Kidney (tissue), 14 donors: Measurements from ENCODE around the gene FCHSD1. TPM values are rescaled to one million over a fixed set of nuclear protein-coding genes. Genes with fewer than 3 reads are reported as not detected.

Experiments
- DNase-seq, 5 donors: peaks; one replicate each; pipeline ENCODE4 v3.0.0-alpha.2; 2013 to 2020
- FAIRE-seq: peaks from 2 replicates; lab custom pipeline; 2012; peaks lifted over from hg19 to GRCh38; lab: Jason Lieb, UNC
- H3K27ac ChIP-seq, 2 donors: one replicate each; pipeline ENCODE4 v1.7.0; 2013; ENCODE audit warnings: low read depth in 2 of 2, low read length in 2 of 2, inconsistent platforms in 1 of 2
- H3K27me3 ChIP-seq: one replicate; pipeline ENCODE4 v1.7.1; 2013; ENCODE audit warnings: low read length, inconsistent platforms; ENCODE audit not compliant: control insufficient read depth, insufficient read depth
- H3K36me3 ChIP-seq, 3 donors: one replicate each; pipeline versions ENCODE4 v1.7.0 to v1.7.1; 2013; ENCODE audit warnings: low read length in 3 of 3, control low read depth in 1 of 3, inconsistent platforms in 1 of 3; ENCODE audit not compliant: insufficient read depth in 3 of 3, control insufficient read depth in 2 of 3
- H3K4me1 ChIP-seq, 3 donors: one replicate each; pipeline versions ENCODE4 v1.7.0 to v1.7.1; 2013; ENCODE audit warnings: low read length in 3 of 3, inconsistent platforms in 1 of 3, low read depth in 1 of 3; ENCODE audit not compliant: control insufficient read depth in 2 of 3, insufficient read depth in 2 of 3
- H3K4me3 ChIP-seq, 3 donors: one replicate each; pipeline versions ENCODE4 v1.7.0 to v1.8.1; 2013; ENCODE audit warnings: low read length in 3 of 3, control low read depth in 1 of 3, inconsistent platforms in 1 of 3
- H3K9ac ChIP-seq, 3 donors: one replicate each; pipeline versions ENCODE4 v1.7.0 to v1.7.1; 2013; ENCODE audit warnings: low read length in 3 of 3, control low read depth in 1 of 3, inconsistent platforms in 1 of 3
- H3K9me3 ChIP-seq, 3 donors: one replicate each; pipeline versions ENCODE4 v1.7.0 to v1.7.1; 2013; ENCODE audit warnings: low read length in 3 of 3, control low read depth in 1 of 3, inconsistent platforms in 1 of 3; ENCODE audit not compliant: control insufficient read depth in 2 of 3, insufficient read depth in 1 of 3
- intact Hi-C: fragments of 100-400 bp; cut with DNase I; formaldehyde crosslinking; loops from one replicate; pipeline ENCODE4 v1.11.1; 2022
- polyA plus RNA-seq: library from polyadenylated mRNA; stranded (reverse); fragments of 350-450 nt; fragmentation: Illumina TruSeq; extraction: RNeasy Lipid Tissue Mini Kit (QIAGEN cat#74804); gene quantifications from one replicate; pipeline ENCODE4 v1.2.3, GENCODE V29; 2014; ENCODE audit warnings: low read depth, low replicate concordance; ENCODE audit not compliant: insufficient read depth
- total RNA-seq: library from RNA; stranded (reverse); fragmentation: NEBNext Ultra II Directional; extraction: Animal tissue kit (Norgen Biotek cat#: 25700); gene quantifications from one replicate; pipeline ENCODE4 v1.2.1, GENCODE V29; 2021
- TF ChIP-seq, protein P1 (sequence below): IDR thresholded peaks from 3 replicates; pipeline ENCODE4 v1.5.1; 2012; ENCODE audit warnings: mild to moderate bottlenecking, moderate library complexity, borderline replicate concordance; ENCODE audit not compliant: insufficient read depth; ENCODE audit errors: extremely low read depth
- donor health status: control.
- donor health status: control.
- donor health status: control.
- donor health status: control.
- donor health status: control.
- donor health status: DM: yes; HTN: yes; CAD: no.
- donor health status: Normal renal cell carcinoma (clear cell type).

The FCHSD1 gene
- total and polyA plus RNA-seq, 2 donors from 2014 or later: 6.4 to 20.3 TPM

DNA sequence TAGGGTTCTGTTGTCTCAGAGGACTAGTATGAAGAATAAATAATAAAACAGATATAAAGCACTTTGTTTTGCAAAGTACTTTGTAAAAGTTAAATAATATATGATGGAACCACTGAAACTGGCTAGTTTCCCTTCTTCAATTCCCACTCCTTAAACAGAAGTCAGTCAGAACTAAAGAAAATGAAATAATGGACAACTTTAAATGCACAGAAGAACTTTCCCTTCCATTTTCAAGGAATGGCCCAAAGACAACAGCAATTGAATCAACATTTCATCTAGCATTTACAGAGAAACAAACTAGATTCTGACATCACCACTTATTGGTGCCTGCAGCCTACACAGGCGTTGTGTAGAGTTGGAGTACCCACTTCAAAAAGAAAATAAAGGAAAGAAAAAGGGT, 48.6 kb downstream of the FCHSD1 start:
- Histone ChIP-seq H3K36me3 (no peaks in the 10 kb centered on the region), H3K4me1 (peaks cover 0 to 22% (median 6%) of the 10 kb centered on the region in 3 donors), H3K27ac (no peak overlapping the region), H3K4me3 (no peak overlapping the region), H3K27me3 (no peaks in the 10 kb centered on the region), H3K9ac (no peak overlapping the region), H3K9me3 (no peaks in the 10 kb centered on the region)
- FAIRE-seq: no peak
- DNase-seq: no peak
- intact Hi-C loops: no loop called here
- TF ChIP-seq, protein P1, sequence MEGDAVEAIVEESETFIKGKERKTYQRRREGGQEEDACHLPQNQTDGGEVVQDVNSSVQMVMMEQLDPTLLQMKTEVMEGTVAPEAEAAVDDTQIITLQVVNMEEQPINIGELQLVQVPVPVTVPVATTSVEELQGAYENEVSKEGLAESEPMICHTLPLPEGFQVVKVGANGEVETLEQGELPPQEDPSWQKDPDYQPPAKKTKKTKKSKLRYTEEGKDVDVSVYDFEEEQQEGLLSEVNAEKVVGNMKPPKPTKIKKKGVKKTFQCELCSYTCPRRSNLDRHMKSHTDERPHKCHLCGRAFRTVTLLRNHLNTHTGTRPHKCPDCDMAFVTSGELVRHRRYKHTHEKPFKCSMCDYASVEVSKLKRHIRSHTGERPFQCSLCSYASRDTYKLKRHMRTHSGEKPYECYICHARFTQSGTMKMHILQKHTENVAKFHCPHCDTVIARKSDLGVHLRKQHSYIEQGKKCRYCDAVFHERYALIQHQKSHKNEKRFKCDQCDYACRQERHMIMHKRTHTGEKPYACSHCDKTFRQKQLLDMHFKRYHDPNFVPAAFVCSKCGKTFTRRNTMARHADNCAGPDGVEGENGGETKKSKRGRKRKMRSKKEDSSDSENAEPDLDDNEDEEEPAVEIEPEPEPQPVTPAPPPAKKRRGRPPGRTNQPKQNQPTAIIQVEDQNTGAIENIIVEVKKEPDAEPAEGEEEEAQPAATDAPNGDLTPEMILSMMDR: no peak

DNA sequence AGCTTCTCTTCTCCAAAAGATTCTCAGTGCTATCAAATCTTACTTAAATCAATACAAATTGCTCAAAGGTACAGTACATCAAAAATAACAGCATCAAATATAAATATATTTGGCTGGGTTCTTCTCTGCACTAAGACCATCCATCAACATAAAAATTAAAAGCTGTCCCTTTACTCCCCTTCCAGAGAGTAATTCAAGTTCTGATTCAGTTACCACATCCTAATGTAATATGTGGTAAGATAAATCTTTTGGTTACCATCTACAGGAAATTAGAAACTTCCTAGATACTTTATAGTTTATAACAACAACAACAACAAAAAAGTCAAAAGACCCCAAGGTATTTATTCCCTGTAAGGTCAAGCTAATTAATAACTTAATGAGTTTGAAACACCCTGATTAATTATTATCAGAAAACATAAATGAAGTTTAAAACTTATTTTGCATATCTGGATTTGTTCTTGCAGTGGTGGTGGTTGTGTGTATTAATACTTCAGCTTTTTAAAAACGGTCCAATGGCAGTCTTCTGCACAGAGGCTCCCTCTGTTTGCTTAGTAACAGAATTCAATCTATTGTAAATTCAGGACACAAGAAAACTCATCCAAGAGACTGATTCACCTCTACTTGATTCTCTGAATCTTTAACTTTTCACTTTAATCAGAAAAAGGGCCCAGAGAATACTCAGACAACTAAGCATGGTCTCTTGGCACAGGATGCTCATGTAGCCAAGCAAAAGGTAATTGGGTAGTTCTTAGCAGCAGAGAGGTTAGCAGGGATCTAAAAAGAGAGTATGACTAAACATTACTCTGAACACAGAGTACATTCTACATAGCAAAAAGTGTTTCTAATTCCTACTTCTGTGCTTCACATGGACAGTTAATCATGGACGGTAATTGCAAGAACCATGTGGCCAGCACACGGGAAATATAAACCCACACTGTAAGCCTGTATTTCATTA, 52.5 kb downstream of the FCHSD1 start:
- H3K4me3 ChIP-seq: no peak overlapping the region
- peak overlapping the region in 1 of 2 donors; percentile 32 for H3K27ac ChIP-seq
- intact Hi-C loops: no loop called here
- H3K27me3 ChIP-seq: no peaks in the 10 kb centered on the region
- no peak overlapping the region for H3K9ac ChIP-seq
- no peak for DNase-seq
- no peaks in the 10 kb centered on the region for H3K9me3 ChIP-seq
- peaks cover 0 to 10% (median 0%) of the 10 kb centered on the region in 3 donors for H3K4me1 ChIP-seq
- TF ChIP-seq, protein P1: no peak
- no peaks in the 10 kb centered on the region for H3K36me3 ChIP-seq
- FAIRE-seq: no peak

DNA sequence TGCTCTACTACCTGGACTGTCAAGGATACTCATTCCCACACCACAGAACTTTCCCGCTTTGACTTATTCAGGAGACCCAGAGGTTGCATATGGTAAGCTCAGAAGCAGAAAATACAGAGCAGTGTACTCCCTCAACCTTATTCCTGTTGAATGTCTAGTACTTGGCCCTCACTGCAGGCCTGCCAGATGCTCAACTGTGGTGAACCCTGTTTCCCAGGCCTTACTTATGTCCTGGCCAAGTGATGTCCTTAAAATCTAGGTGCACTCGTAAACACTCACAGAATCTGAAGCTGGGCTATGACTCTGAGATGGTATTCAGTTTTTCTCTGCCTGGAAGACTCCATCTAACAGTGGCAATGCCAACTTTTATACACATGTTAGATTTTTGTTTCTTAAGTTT, 53.4 kb downstream of the FCHSD1 start:
- DNase-seq: no peak
- Histone ChIP-seq H3K27me3 (no peaks in the 10 kb centered on the region), H3K27ac (no peak overlapping the region), H3K9me3 (no peaks in the 10 kb centered on the region), H3K9ac (no peak overlapping the region), H3K36me3 (no peaks in the 10 kb centered on the region), H3K4me3 (no peak overlapping the region), H3K4me1 (peaks cover 0 to 10% (median 0%) of the 10 kb centered on the region in 3 donors)
- TF ChIP-seq, protein P1: no peak
- no peak for FAIRE-seq
- intact Hi-C loops: no loop called here
